Glutamatergic neuron (in vitro differentiated cells): ENCODE data around the gene TXNRD1. TPM values are rescaled to one million over a fixed set of nuclear protein-coding genes. Genes with fewer than 3 reads are reported as not detected.

Experiments
- DNase-seq: peaks from one replicate; pipeline ENCODE4 v3.0.0; 2022
- H3K27ac Mint-ChIP-seq: one replicate; pipeline ENCODE4 v1.8.0; 2020; ENCODE audit warnings: mild to moderate bottlenecking, mixed read lengths, inconsistent platforms; ENCODE audit not compliant: unreplicated experiment
- H3K27me3 Mint-ChIP-seq: one replicate; pipeline ENCODE4 v1.8.0; 2020; ENCODE audit warnings: mild to moderate bottlenecking, moderate library complexity, mixed read lengths, inconsistent platforms; ENCODE audit not compliant: unreplicated experiment
- H3K36me3 Mint-ChIP-seq: one replicate; pipeline ENCODE4 v1.8.0; 2020; ENCODE audit warnings: mild to moderate bottlenecking, mixed read lengths, inconsistent platforms; ENCODE audit not compliant: unreplicated experiment
- H3K4me1 Mint-ChIP-seq: one replicate; pipeline ENCODE4 v1.8.0; 2020; ENCODE audit warnings: mild to moderate bottlenecking, low read depth, mixed read lengths, inconsistent platforms; ENCODE audit not compliant: unreplicated experiment
- H3K4me3 Mint-ChIP-seq: one replicate; pipeline ENCODE4 v1.8.0; 2020; ENCODE audit warnings: mild to moderate bottlenecking, mixed read lengths, inconsistent platforms; ENCODE audit not compliant: unreplicated experiment
- H3K9me3 Mint-ChIP-seq: one replicate; pipeline ENCODE4 v1.8.0; 2020; ENCODE audit warnings: mild to moderate bottlenecking, moderate library complexity, mixed read lengths, inconsistent platforms; ENCODE audit not compliant: unreplicated experiment
- total RNA-seq: library from RNA; stranded (reverse); fragmentation: NEBNext Ultra II Directional; extraction: Animal tissue kit (Norgen Biotek cat#: 25700); gene quantifications from one replicate; pipeline ENCODE4 v1.2.1, GENCODE V29; 2021; ENCODE audit not compliant: unreplicated experiment
- TF ChIP-seq, protein P1 (sequence below): fragments of 200-600 bp; sonication (generic); IDR thresholded peaks from one replicate; pipeline ENCODE4 v1.5.0; 2021; ENCODE audit not compliant: partially characterized antibody, unreplicated experiment

The TXNRD1 gene
- total RNA-seq, 1 donor from 2014 or later: 81.1 TPM

DNA sequence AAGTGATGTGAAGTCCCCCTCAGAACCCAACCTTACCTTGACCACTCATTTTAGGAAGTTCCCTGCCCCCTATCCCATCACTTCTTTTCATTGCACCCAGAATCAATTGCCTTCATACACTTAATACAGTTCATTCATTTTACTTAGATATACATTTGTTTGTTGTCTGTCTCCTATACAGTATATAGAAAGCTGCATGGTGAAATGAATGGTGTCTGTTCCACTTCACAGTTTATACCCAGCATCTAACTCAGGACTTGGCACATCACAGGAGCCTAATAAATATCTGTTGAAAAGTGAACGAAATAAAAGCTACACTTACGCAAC lies 38.3 kb upstream of the TXNRD1 start:
- Mint-ChIP-seq H3K27ac (no peak overlapping the region), H3K36me3 (no peaks in the 10 kb centered on the region), H3K9me3 (no peaks in the 10 kb centered on the region), H3K4me1 (peaks cover 8% of the 10 kb centered on the region), H3K4me3 (no peak overlapping the region), H3K27me3 (peaks cover 2% of the 10 kb centered on the region)
- TF ChIP-seq, protein P1, sequence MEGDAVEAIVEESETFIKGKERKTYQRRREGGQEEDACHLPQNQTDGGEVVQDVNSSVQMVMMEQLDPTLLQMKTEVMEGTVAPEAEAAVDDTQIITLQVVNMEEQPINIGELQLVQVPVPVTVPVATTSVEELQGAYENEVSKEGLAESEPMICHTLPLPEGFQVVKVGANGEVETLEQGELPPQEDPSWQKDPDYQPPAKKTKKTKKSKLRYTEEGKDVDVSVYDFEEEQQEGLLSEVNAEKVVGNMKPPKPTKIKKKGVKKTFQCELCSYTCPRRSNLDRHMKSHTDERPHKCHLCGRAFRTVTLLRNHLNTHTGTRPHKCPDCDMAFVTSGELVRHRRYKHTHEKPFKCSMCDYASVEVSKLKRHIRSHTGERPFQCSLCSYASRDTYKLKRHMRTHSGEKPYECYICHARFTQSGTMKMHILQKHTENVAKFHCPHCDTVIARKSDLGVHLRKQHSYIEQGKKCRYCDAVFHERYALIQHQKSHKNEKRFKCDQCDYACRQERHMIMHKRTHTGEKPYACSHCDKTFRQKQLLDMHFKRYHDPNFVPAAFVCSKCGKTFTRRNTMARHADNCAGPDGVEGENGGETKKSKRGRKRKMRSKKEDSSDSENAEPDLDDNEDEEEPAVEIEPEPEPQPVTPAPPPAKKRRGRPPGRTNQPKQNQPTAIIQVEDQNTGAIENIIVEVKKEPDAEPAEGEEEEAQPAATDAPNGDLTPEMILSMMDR: no peak
- no peak for DNase-seq

DNA sequence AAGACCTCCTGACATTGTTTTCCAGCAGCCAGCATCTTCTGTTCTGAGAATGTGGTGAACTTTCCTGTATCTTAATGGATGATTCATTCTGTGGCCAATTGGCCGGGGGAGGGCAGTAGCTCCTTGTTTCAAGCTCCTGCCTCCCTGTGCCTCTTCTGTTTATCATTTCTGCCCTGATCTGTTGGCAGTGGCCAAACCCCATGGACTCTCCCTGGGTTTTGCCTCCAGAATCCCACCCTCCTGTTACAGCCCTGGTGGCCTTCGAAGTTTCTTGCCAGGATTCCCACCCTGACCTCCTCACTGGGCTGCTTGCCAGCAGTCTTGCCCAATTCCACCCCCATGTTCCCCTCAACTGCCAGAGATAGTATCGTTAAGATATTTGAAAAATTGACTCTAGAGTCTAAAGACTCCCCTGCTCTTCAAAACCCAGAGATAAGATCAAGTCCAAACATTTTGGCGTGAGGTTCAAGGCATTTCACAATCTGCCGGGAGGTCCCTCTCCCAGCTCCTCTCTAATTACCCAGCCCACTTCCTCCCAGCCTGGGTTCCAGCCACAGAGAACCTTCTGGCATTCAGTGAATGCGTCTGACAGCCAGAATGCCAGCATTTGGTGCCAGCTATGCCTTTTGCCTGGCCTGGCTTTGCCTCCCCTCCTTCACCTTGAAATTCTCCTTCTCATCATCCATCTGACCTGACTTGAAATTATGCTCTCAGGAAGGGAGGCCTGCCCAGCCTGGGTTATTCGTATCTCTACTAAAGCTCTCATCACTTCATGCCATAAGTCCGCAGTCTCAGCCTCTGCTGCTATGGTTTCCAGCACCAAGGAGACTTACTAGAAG lies 37.7 kb upstream of the TXNRD1 start:
- H3K9me3 Mint-ChIP-seq: no peaks in the 10 kb centered on the region
- H3K27me3 Mint-ChIP-seq: peaks cover 2% of the 10 kb centered on the region
- TF ChIP-seq, protein P1: no peak
- peaks cover 8% of the 10 kb centered on the region for H3K4me1 Mint-ChIP-seq
- H3K27ac Mint-ChIP-seq: no peak overlapping the region
- H3K36me3 Mint-ChIP-seq: no peaks in the 10 kb centered on the region
- H3K4me3 Mint-ChIP-seq: no peak overlapping the region
- no peak for DNase-seq

DNA sequence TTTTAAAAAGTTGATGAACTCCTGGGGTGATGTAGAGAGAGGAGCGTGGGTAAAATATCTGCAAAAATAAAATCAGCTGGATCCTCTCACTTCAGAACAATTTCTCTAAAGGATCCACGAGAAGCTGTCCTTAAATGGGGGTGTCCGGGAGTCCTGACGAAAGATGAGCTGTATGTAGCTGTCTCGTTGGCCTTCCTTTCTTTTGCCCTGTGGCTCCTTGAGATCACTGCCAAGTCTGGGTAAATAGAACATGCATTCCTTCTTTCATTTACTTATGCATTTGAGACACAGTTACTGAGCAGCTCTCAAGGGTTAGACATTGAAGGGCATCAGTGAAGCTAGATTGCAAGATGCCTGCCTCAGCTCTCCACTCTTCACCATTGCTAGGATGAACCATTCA lies 35.2 kb upstream of the TXNRD1 start:
- no peak for DNase-seq
- H3K27me3 Mint-ChIP-seq: peaks cover 2% of the 10 kb centered on the region
- peaks cover 3% of the 10 kb centered on the region for H3K36me3 Mint-ChIP-seq
- TF ChIP-seq, protein P1: no peak
- peaks cover 8% of the 10 kb centered on the region for H3K4me1 Mint-ChIP-seq
- peaks cover 7% of the 10 kb centered on the region for H3K9me3 Mint-ChIP-seq
- H3K27ac Mint-ChIP-seq: no peak overlapping the region
- no peak overlapping the region for H3K4me3 Mint-ChIP-seq

DNA sequence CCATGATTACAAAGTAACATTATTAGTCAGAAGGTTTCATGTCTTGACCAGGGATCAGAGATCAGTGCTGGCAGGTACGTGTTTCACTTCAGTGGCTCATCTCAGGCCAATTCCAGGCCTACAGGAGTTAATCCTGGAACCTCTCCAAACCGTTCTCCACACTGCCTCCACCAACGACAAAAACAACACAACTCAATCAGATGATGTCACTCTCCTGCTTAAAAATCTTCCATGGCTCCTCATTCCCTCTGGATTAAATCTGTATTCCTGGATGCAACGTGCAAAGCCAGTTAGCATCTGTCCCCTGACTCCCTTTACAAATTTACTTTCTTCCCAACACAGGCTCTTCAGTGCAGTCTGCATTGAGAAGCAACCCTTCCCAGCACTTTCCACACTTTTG lies 34.3 kb upstream of the TXNRD1 start:
- Mint-ChIP-seq H3K27ac (no peak overlapping the region), H3K36me3 (peaks cover 4% of the 10 kb centered on the region), H3K4me1 (peaks cover 8% of the 10 kb centered on the region), H3K9me3 (peaks cover 7% of the 10 kb centered on the region), H3K27me3 (peaks cover 2% of the 10 kb centered on the region), H3K4me3 (no peak overlapping the region)
- no peak for DNase-seq
- TF ChIP-seq, protein P1: no peak

DNA sequence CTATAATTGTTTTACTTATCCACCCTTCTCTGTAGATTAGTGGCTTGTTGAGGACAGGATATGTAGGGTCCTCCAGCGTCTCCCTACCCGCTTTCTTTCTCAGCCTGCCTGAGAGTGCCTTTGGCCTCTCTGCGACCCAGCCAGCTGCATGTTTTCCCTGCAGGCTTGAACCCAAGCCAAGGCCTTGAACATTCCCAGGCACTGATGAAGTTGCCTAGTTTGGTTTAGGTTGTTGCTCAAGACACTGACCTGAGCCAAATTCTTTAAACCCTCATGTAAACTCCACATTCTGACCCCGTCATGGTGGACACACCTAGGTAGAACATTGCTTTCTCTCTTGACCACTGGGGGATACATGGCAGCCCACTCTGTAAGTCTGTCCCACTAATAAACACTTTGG lies 33.4 kb upstream of the TXNRD1 start:
- H3K9me3 Mint-ChIP-seq: peaks cover 7% of the 10 kb centered on the region
- peaks cover 8% of the 10 kb centered on the region for H3K4me1 Mint-ChIP-seq
- H3K36me3 Mint-ChIP-seq: peaks cover 4% of the 10 kb centered on the region
- H3K27ac Mint-ChIP-seq: no peak overlapping the region
- TF ChIP-seq, protein P1: no peak
- H3K4me3 Mint-ChIP-seq: no peak overlapping the region
- peaks cover 2% of the 10 kb centered on the region for H3K27me3 Mint-ChIP-seq
- no peak for DNase-seq
